Neural crest cell (in vitro differentiated cells): ENCODE results near the gene ATP9A. TPM values are rescaled to one million over a fixed set of nuclear protein-coding genes. Genes with fewer than 3 reads are reported as not detected.
"Not testable (repeated sequence)": the region's sequence is repeated elsewhere in the genome, so short reads cannot be mapped to it uniquely, and the experiment has no call there.

ENCODE experiments used
- DNase-seq: peaks from one replicate; pipeline ENCODE4 v3.0.0; 2021; ENCODE audit warnings: low read depth, mixed read lengths, low spot score
- H3K27ac Mint-ChIP-seq: one replicate; pipeline ENCODE4 v1.8.0; 2021; ENCODE audit warnings: mild to moderate bottlenecking, mixed read lengths; ENCODE audit not compliant: unreplicated experiment
- H3K27me3 Mint-ChIP-seq: 2 replicates; pipeline ENCODE4 v1.8.0; 2021; ENCODE audit warnings: low read depth, mild to moderate bottlenecking, mixed read lengths
- H3K36me3 Mint-ChIP-seq: 2 replicates; pipeline ENCODE4 v1.8.0; 2021; ENCODE audit warnings: low read depth, mild to moderate bottlenecking, mixed read lengths
- H3K4me1 Mint-ChIP-seq: 2 replicates; pipeline ENCODE4 v1.8.0; 2021; ENCODE audit warnings: mixed read lengths
- H3K4me3 Mint-ChIP-seq: one replicate; pipeline ENCODE4 v1.8.0; 2021; ENCODE audit warnings: mild to moderate bottlenecking, mixed read lengths
- H3K9me3 Mint-ChIP-seq: 2 replicates; pipeline ENCODE4 v1.8.0; 2021; ENCODE audit warnings: mixed read lengths
- total RNA-seq: library from RNA; stranded (reverse); gene quantifications from 2 replicates; pipeline ENCODE4 v1.2.1, GENCODE V29; 2021
- TF ChIP-seq, protein P1 (sequence below): fragments of 200-600 bp; sonication (generic); conservative IDR thresholded peaks from 2 replicates; pipeline ENCODE4 v1.5.0; 2021; ENCODE audit warnings: antibody characterized with exemption, mild to moderate bottlenecking

The ATP9A gene
- total RNA-seq, 1 donor from 2014 or later: 39.0 TPM

DNA sequence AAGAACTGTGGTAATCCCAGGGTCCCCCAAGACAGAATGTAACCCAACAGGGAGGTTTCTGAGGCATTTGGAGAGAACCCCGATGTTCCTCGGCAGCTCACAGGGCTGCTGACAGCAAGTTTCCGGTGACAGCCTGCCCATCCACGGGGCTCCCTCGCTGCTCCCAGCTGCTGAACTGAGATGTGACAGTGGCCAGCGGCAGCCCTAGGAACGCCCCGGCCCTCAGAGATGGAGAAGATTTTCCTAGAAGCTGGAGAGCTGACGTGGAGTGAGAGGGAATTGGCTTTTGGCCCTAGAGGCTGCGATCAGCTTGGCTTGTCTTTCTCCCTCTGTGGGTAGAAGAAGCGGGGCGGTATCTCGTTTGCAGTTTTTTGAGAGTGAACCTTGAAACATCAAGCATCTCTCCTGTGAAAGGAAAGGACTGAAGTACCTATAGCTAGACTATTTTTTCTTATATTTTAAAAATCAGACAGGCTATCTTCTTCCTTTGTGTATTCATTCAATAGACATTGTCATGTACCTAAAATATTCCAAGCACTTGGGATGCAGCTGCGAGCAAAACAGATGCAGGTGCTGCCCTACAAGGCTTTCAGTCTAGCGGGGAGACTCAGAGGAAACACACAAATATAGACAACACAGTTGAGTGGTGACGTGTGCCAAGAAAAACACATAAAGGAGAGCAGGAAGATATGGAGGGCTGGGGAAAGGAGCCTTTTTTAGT is 197.3 kb downstream of the ATP9A start:
- H3K27me3 Mint-ChIP-seq: peaks cover 17% of the 10 kb centered on the region
- DNase-seq: no peak
- H3K4me3 Mint-ChIP-seq: no peak overlapping the region
- no peak overlapping the region for H3K27ac Mint-ChIP-seq
- TF ChIP-seq, protein P1, sequence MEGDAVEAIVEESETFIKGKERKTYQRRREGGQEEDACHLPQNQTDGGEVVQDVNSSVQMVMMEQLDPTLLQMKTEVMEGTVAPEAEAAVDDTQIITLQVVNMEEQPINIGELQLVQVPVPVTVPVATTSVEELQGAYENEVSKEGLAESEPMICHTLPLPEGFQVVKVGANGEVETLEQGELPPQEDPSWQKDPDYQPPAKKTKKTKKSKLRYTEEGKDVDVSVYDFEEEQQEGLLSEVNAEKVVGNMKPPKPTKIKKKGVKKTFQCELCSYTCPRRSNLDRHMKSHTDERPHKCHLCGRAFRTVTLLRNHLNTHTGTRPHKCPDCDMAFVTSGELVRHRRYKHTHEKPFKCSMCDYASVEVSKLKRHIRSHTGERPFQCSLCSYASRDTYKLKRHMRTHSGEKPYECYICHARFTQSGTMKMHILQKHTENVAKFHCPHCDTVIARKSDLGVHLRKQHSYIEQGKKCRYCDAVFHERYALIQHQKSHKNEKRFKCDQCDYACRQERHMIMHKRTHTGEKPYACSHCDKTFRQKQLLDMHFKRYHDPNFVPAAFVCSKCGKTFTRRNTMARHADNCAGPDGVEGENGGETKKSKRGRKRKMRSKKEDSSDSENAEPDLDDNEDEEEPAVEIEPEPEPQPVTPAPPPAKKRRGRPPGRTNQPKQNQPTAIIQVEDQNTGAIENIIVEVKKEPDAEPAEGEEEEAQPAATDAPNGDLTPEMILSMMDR: no peak
- H3K9me3 Mint-ChIP-seq: no peaks in the 10 kb centered on the region
- no peaks in the 10 kb centered on the region for H3K4me1 Mint-ChIP-seq
- no peaks in the 10 kb centered on the region for H3K36me3 Mint-ChIP-seq

DNA sequence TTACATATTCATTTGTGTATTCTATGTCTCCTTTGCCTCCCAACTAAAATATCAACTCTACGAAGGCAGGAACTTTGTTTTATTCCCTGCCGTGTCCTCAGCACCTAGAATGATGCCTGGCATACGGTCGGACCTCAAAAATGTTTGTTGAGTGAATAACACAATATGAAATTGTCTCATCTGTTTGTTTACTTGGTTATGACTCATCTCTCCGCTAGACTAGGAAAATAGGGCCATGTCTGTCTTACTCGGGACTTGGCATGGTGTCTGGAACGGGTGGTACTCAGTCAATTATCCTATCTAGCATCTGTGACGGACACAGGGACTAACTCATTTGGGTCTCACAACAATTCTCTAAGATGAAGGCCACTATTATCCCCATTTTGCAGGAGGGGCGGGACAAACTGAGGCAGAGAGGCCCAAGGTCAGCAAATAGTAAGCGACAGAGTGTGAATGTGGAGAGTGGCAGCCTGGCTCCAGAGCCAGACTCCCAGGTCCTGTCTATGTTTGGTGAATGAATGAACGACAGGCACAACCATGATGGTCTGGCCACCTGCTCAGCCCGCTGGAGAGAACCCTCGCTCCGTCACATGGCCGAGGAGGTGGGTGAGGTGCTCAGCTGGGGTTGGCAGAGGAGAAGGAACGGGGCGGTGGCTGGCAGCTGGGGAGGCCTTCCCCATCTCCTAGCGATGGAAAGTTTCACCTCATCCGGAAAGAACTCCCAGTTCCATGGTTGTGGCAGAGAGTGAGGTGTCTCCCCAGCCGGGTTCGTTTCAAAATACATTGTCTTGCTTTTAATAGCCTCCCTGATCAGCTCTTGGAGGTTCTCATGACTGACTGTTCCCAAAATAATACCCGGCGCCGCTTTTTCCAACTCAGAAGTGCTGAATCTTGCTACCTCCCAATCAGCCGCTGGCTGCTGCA is 198.1 kb downstream of the ATP9A start:
- DNase-seq: no peak
- H3K4me1 Mint-ChIP-seq: no peaks in the 10 kb centered on the region
- H3K27ac Mint-ChIP-seq: no peak overlapping the region
- H3K27me3 Mint-ChIP-seq: peaks cover 20% of the 10 kb centered on the region
- H3K4me3 Mint-ChIP-seq: no peak overlapping the region
- TF ChIP-seq, protein P1: no peak
- no peaks in the 10 kb centered on the region for H3K36me3 Mint-ChIP-seq
- no peaks in the 10 kb centered on the region for H3K9me3 Mint-ChIP-seq

DNA sequence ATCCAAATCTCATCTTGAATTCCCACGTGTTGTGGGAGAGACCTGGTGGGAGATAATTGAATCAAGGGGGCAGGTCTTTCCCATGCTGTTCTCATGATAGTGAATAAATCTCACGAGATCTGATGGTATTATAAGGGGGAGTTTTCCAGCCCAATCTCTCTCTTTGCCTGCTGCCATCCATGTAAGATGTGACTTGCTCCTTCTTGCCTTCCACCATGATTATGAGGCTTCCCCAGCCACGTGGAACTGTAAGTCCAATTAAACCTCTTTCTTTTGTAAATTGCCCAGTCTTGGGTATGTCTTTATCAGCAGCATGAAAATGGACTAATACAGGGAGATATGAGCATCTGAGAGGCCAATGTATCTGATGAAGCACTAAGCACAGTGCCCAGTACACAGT is 199.7 kb downstream of the ATP9A start:
- not testable (repeated sequence) for DNase-seq, H3K9me3 Mint-ChIP-seq, H3K4me3 Mint-ChIP-seq, H3K27ac Mint-ChIP-seq, H3K4me1 Mint-ChIP-seq, H3K36me3 Mint-ChIP-seq
- H3K27me3 Mint-ChIP-seq: peaks cover 28% of the 10 kb centered on the region

DNA sequence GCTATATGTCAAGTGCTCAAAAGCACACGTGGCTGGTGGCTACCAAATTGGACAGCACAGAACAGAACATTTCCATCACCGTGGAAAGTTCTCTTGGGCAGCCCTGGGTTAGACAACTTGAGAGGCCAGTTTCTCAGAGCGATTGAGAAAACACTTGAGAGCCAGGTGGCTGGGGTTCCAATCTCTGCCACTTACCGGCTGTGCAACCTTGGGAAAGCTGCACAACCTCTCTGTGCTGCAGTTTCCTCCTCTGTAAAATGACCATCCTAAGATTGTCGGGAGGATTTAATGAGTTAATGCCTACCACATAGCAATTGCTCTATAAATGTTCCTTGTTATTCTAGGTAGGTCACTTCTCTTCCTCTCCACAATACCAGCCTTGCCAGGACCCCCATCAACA is 200.6 kb downstream of the ATP9A start:
- TF ChIP-seq, protein P1: no peak
- H3K36me3 Mint-ChIP-seq: no peaks in the 10 kb centered on the region
- peaks cover 37% of the 10 kb centered on the region for H3K27me3 Mint-ChIP-seq
- no peak overlapping the region for H3K27ac Mint-ChIP-seq
- no peaks in the 10 kb centered on the region for H3K9me3 Mint-ChIP-seq
- H3K4me1 Mint-ChIP-seq: peaks cover 14% of the 10 kb centered on the region
- no peak overlapping the region for H3K4me3 Mint-ChIP-seq
- no peak for DNase-seq

DNA sequence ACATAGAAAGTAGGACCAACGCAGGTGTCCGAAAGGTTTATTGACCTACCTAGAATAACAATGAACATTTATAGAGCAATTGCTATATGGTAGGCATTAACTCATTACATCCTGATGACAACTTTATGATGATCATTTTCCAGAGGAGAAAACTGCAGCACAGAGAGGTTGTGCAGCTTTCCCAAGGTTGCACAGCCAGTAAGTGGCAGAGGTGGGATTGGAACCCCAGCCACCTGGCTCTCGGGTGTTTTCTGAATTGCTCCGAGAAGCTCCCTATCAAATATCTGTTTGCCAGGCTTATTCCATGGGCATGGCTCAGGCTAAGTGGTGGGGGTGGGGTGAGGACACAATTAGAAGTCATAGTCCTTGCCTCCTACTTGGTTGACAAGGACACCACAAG is 201.6 kb downstream of the ATP9A start:
- TF ChIP-seq, protein P1: no peak
- no peak for DNase-seq
- Mint-ChIP-seq H3K4me1 (peaks cover 18% of the 10 kb centered on the region), H3K27me3 (peaks cover 41% of the 10 kb centered on the region), H3K4me3 (no peak overlapping the region), H3K27ac (no peak overlapping the region), H3K36me3 (no peaks in the 10 kb centered on the region), H3K9me3 (no peaks in the 10 kb centered on the region)
